ENCODE results near the gene WDR64.

WDR64 gene

GRCh38 chr1:241736387-241736786 is 84.3 kb downstream of the WDR64 start:
- no peak for DNase-seq (ENCODE audit: low read depth in 2 of 2)

- no peak for DNase-seq (ENCODE audit: low read depth in 2 of 2)
Observed at GRCh38 chr1:241738284-241739078, 86.4 kb downstream of the WDR64 start.

GRCh38 chr1:241742084-241742483 is 90.0 kb downstream of the WDR64 start:
- DNase-seq (ENCODE audit: low read depth in 2 of 2): no peak

DNA sequence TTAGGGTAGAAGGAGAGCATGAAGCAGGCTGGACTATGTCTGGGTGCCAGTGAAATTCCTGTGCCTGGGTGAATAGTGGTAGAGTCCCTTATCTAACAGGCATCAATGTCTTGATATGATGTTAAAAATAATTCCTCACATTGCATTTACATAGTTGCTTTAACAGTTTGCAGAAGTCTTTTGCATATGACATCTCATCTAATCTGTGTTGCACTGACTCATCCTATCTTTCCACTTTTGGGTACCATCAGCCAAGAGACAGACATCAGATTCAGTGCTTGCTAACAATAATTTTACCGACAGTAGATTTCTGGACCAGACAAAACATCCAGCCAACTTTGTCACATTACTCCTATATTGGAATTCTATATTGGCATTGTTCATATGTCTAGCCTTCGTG is 92.5 kb downstream of the WDR64 start:
- no peak for DNase-seq (ENCODE audit: low read depth in 2 of 2)

- DNase-seq (ENCODE audit: low read depth in 2 of 2): no peak
Observed at GRCh38 chr1:241747992-241748391, 95.9 kb downstream of the WDR64 start.

DNA sequence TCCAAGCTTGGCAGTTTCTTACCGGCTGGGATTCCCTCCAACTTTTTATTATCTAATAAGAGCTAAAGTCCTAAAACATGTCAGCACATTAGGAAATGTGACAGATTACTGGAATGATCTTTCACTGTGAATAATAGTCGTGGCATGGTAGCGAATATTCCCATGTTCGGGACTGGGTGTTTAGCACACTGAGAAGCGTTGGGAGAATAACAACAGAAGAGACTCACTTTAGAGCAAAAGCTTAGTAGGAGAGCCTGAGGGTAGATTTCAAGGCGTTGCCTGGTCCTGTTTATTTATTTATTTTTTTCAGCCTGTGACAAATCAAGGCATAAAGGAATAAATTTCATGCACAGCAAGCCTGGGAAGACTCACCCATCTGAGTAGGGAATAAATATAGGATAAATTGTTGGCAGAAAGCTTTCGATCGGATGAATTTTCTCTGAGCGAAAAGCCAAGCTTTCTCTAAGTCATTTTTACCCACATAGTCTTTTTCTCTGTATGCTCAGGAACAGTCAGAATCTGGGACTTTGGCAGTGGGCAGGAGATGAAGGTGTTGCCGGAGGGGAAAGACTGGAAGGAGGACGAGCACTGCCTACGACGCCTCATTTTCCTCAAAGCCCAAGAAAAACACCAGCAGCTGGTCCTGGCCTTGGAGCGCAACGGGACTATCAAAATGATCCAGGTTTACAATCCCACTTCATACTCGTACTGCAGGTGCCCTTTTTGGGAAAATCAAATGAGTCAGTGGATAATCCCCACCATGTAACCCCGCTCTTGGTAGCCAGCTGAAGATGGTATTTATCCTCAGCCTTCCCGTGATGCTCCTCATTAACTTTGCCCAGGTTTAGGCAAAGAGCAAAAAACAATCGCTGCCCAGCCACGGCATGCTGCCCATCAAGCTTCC is 97.2 kb downstream of the WDR64 start:
- peak; percentile 19 for DNase-seq (ENCODE audit: low read depth in 2 of 2)

DNA sequence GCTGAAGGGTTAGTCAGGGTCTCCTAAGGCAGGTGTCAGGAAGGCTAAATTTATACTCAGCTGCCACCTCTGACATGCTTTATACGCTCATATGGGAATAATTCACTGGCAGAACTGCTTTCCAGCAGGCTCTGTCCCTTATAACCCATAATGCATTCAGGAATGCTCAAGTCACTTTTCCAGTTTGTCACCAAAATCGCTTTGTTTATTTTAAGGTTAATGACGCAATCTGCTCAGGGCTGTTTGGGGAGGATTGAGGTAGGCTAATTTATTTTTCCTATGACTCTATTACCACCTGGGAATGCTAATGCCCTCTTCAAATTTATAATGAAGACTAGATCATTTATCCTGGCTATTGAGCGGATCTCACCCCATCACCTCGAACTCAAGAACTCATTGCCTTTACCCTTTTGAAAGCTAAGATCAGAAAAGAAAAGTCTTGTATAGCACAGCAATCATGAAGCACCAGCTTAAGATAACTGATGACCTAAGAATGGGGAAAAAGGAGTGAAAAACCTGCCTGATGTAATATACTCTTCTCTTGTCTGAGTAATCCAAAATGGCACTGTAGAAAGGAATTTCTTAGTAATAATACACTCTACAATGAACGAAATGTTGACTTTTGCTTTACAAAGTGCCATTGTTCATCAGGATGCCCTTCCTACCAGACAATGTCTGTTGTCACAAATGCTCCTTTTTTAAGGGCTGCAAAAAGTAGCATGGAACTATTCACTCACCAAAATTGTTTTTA is 98.0 kb downstream of the WDR64 start:
- no peak for DNase-seq (ENCODE audit: low read depth in 2 of 2)

- no peak for DNase-seq (ENCODE audit: low read depth in 2 of 2)
Observed at GRCh38 chr1:241751524-241751923, 99.4 kb downstream of the WDR64 start.

DNA sequence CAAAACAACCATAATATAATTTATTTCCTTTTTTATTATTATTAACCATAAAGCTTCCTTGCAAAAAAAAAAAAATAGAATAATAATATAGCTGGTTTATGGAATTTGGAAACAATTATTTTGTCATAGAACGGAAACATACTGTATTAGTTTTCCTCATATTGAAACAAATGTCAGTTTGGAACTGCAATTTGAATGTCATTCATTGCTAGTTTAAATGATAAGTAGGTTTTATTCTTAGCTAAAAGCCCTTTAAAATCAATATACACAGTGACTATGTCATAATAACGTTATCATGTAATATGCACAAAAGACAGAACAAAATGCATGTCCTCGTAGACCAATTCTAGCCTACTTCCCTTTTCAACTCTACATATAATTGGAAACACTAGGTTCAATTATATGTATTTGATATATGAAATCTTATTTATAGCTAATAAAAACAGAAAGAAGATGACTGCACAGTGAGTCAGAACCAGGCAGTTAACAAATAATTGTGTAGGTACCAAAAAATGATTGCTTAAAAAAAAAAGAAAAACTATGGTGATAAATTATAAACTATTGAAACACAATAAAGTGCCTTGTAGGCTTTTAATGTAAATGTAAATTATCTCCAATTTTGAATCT is 110.7 kb downstream of the WDR64 start:
- no peak for DNase-seq (ENCODE audit: low read depth in 2 of 2)

DNA sequence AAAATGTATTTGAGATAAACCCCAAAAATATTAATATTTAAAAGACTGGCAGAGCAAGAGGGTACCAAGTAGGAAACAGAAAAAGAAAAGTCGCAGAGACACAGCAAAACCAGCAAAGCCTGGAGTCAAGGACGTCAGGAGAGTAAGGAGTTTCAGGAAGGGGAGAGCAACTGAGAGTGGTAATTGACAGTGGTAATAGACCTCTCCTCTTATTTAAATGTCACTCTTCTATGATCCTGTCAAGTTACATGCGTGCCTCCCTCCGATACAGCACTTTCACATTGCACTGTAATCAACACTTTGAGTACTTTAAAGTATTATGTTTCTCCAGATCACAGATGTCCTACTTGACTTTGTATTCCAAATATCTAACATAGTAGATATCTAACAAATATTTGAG is 113.3 kb downstream of the WDR64 start:
- DNase-seq (ENCODE audit: low read depth in 2 of 2): no peak

- DNase-seq (ENCODE audit: low read depth in 2 of 2): no peak
Observed at GRCh38 chr1:241767737-241768136, 115.7 kb downstream of the WDR64 start.

DNA sequence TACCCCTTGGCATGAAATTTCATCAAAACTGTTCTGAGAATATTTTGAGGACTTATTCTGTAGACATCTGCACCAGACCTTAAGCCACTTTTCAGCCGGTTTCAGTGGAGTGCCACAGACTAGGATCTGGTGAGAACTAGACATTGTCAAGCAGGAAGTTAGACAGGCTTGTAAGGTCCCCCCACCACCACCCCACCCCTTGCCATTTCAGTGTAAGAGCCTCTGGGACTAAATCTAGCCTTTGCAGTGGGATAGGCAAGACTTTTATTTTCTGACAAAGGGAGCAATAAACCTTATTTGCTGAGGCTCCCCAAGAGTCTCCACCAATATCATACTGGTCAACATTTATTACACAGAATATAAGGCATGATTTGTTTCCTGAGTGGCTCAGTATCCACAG is 118.0 kb downstream of the WDR64 start:
- no peak for DNase-seq (ENCODE audit: low read depth in 2 of 2)

- no peak for DNase-seq (ENCODE audit: low read depth in 2 of 2)
Observed at GRCh38 chr1:241771117-241771516, 119.0 kb downstream of the WDR64 start.

GRCh38 chr1:241772932-241773500 is 120.9 kb downstream of the WDR64 start:
- no peak for DNase-seq (ENCODE audit: low read depth in 2 of 2)

DNA sequence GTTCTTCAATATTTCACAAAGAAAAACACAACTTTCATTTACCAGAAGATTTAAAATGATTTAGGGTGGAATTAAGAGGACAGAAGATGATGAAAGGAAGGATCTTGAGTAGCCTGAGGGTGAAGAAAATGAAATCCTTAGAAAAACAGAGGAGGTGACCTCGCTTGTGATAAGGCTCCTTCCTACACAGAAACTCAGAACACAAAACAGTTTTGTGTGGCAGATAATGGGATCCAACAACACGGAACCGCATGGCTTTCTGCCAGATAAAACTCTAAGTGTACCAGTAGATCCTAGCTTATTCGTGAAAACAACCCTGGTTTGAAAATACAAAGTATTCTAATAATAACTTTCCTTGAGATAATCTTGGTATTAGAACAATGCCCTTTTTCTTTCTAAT is 121.9 kb downstream of the WDR64 start:
- no peak for DNase-seq (ENCODE audit: low read depth in 2 of 2)

- DNase-seq (ENCODE audit: low read depth in 2 of 2): no peak
Observed at GRCh38 chr1:241775021-241775420, 122.9 kb downstream of the WDR64 start.

DNA sequence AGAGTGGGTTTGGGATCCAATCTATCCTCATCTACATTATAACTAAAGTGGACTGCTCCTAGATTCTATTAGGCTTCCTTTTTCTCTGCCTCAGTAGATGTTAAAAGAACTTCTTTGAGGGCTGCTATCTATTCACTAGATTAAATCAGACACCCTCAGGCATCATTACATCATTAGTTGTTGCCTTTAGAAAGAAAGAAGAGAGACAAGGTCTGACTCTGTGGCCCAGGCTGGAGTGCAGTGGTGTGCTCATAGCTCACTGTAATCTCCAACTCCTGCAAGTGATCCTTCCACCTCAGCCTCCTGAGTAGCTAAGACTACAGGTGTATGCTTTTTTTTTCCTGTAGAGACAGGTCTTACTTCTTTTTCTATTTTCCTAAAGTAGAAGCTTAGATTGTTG is 124.8 kb downstream of the WDR64 start:
- DNase-seq (ENCODE audit: low read depth in 2 of 2): no peak

- no peak for DNase-seq (ENCODE audit: low read depth in 2 of 2)
Observed at GRCh38 chr1:241778117-241778516, 126.0 kb downstream of the WDR64 start.

DNA sequence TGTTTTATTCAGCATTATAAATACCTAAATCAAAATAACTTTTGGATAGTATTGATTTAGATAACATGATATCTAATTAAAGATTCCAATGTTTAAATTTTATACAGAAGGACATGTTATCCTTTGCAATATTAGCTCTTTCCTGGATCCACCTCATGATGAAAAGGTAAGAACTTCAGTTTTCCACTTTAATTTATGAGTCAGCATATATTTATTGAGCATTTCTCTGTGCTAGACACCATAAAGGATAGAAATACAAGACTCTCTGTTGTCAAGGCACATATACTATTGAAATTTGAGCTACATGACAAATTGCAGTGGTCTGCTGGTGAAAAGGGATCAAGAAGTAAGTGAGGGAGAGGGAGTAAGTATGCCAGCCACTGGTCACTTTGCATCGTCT is 127.8 kb downstream of the WDR64 start:
- DNase-seq (ENCODE audit: low read depth in 2 of 2): no peak

DNA sequence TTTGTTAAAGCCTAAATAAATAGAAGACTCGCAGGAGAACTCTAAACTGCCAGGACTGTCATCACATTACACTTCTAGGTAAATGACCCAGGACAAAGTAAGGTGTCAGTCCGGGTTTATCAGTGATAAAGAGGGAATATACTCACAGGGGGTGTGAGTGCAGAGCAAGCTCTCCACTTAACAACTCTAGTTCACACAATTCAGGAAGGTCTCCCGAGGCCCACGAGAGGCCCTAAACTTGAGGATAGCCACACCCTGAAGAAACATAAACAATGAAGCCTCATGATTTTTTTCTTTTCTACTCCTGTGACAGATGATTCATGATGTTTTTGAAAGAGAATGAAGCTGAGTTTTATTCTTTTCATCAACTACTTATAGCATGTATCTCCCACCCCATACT is 130.3 kb downstream of the WDR64 start:
- DNase-seq (ENCODE audit: low read depth in 2 of 2): no peak

DNA sequence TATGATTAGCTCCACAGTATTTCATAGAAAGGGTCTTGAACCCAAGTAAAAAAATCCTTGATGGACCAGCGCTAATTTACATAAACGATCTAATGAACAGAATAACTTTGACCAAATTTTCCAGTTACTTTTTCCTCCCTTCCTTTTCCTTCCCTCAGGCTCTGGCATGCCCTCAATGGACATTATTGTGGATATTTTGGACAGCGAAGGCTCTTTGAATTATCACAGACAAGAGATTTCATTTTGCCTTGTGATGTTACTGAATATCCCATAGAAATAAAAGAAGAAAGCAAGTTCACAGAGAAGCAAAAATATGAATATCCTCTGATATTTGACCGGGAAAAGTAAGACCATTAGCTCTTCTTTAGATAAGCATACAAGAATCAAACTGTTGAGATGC is 135.6 kb downstream of the WDR64 start:
- DNase-seq (ENCODE audit: low read depth in 2 of 2): no peak

All from fibroblast of skin of left biceps (primary cell).